ENCODE measurements around the gene HSFY1.
"Not testable (repeated sequence)": the region's sequence is repeated elsewhere in the genome, so short reads cannot be mapped to it uniquely, and the experiment has no call there.

Gene HSFY1, protein sequence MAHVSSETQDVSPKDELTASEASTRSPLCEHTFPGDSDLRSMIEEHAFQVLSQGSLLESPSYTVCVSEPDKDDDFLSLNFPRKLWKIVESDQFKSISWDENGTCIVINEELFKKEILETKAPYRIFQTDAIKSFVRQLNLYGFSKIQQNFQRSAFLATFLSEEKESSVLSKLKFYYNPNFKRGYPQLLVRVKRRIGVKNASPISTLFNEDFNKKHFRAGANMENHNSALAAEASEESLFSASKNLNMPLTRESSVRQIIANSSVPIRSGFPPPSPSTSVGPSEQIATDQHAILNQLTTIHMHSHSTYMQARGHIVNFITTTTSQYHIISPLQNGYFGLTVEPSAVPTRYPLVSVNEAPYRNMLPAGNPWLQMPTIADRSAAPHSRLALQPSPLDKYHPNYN

DNA sequence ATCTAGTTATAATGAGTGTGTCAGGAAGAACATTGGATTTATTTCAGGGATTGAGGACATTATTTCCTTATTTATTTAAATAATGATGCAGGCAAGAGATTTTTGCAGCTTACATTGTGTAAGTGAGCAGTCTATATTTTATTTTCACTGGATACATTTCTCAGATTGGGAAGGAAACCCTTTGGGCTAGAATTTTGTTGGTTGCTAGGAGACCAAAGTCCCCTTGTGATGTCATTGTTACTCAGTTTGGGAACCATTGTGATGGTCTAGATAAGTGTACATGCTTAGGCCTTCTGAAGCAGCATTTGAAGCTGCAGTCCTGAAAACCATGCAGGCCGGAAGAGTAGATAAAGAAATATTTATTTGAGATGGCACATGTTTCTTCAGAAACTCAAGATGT lies at the start of gene HSFY1:
HSFY1 (plus strand) TSS at position 301 of the 400 bp plus-strand sequence; CDS start at position 369, 68 bp downstream.
- not testable (repeated sequence) for DNase-seq (ENCODE audit: low spot score)

DNA sequence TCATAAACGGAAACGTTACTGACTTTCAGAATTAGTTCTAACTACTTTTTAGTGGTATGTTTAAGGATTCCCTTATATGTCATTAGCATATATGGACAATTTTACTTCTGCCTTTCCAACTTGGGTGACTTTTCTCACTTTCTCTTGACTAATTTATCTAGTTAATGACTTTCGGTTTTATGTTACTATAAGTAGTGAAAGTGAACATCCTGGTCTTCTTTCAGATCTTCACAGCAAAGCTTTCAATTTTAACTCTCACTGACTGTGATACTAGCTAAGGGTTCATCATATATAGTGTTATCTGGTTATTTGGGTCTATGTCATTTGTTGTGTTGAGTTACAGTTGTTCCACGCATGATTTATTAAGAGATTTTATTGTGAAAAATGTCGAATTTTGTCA lies 42.3 kb upstream of the HSFY1 start:
- DNase-seq (ENCODE audit: low spot score) = not testable (repeated sequence)

DNA sequence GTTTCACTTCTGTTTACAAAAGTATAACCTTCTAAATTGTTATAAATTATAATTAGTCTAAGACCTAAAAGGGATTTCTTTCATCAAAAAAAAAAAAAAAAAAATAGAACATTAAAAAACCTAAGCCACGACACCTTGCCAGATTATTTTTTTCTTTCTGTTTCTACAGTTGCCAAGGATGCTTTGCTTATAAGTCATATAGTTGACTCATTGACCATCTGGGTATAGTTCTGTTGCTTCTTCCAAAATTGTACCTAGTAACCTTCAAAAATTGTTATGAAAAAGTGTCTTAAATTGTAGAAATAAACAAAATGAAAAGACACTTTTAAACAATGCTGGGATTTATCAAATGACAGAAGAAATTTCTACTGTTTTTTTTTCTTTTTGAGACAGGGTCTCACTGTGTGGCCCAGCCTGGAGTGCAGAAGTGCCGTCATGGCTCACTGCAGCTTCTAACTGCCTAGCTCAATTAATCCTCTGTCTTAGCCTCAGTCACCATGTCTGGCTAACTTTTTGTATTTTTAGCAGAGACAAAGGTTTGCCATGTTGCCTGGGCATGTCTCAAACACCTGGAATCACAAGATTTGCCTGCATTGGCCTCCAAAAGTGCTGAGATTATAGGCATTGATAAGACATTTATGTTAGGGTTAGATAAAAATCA lies 15.4 kb upstream of the HSFY1 start:
- not testable (repeated sequence) for DNase-seq (ENCODE audit: low spot score)

DNA sequence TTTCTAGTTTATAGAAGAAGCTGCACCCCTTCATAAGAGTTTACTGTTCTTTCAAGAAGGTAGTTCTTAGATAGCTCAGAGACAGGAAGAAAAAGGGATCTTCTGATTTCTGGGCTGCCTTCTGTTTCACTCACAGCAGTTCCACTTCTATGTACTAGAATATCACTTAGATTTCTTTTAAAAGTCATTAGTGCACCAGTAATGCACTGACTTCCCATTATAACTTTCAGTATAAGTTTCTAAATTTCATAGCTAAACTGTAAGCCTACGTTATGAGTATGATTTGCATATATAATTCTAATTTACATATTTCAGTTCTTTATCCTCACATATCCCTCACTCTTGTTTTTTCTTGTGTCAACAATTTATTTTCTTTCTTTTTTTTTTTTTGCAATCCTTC lies 7.6 kb upstream of the HSFY1 start:
- not testable (repeated sequence) for DNase-seq (ENCODE audit: low spot score)

DNA sequence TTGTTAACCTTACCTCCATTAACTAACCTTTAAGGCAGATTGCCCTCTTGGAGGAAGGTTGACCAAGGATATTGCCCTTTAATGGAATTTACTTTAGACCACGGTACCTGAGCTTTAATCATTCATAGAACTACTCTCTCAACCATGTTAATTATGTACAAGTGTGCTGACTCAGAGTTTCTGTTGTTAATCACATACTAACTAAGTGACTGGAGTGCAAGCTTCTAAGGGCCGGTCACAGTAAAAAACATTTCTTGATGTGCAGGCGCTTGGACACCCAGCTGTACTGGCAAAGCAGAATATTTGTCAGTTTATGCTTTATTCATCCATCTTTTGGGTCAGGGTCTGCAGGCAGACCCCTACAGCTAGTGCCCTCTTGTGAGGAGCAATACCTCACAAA lies 6.6 kb downstream of the HSFY1 start:
- not testable (repeated sequence) for DNase-seq (ENCODE audit: low spot score)

DNA sequence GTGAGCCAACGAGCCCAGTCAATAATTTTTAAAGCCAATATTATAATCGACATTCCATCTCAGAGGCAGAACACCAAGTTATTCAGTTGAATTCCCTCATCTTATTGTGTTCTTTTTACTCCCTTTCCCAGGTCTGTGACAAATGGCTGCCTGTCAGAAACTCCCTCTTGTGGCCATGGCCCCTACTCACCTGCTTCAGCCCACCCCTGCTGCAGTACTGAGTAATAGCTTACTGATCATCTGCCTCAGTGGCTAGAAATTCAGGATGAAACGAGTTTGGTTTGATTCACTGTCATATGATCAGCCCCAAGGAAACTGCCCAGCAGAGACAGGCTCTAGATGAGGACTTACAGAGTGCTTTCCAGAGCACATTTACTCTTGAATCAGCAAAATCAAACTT lies 19.4 kb downstream of the HSFY1 start:
- not testable (repeated sequence) for DNase-seq (ENCODE audit: low spot score)

Measured in putamen (tissue), 1 donor.